Psoas muscle (tissue), 8 donors: ENCODE data around the gene SLC35B2. TPM values are rescaled to one million over a fixed set of nuclear protein-coding genes. Genes with fewer than 3 reads are reported as not detected.

Experiments used
- ATAC-seq, 4 donors: fragments of 200-7000 bp; cut with Tn5 transposase; one replicate each; pipeline ENCODE4 v1.9.1; 2020; ENCODE audit warnings: moderate library complexity in 3 of 4, mild to moderate bottlenecking in 2 of 4
- DNase-seq, 2 donors: peaks; one replicate each; pipeline ENCODE4 v3.0.0-alpha.2; 2020
- H3K27ac ChIP-seq: fragments of 200-600 bp; one replicate; pipeline ENCODE4 v1.8.0; 2022
- H3K27me3 ChIP-seq, 3 donors: fragments of 200-600 bp in 1 of 3; one replicate each; pipeline versions ENCODE4 v1.6.1 to v1.8.0; 2013 to 2022; ENCODE audit warnings: low read length in 2 of 3, mild to moderate bottlenecking in 2 of 3, moderate library complexity in 1 of 3; ENCODE audit not compliant: insufficient read depth in 3 of 3
- H3K36me3 ChIP-seq, 2 donors: fragments of 200-600 bp in 1 of 2; one replicate each; pipeline versions ENCODE4 v1.6.1 to v1.8.0; 2013 to 2022; ENCODE audit warnings: low read depth in 1 of 2, mild to moderate bottlenecking in 1 of 2, moderate library complexity in 1 of 2; ENCODE audit not compliant: insufficient read depth in 1 of 2
- H3K4me1 ChIP-seq: fragments of 200-600 bp; one replicate; pipeline ENCODE4 v1.8.0; 2022
- H3K4me3 ChIP-seq: fragments of 200-600 bp; one replicate; pipeline ENCODE4 v1.8.0; 2022; ENCODE audit warnings: mild to moderate bottlenecking
- H3K9me3 ChIP-seq: fragments of 200-600 bp; one replicate; pipeline ENCODE4 v1.8.0; 2022
- WGBS, 3 donors: extraction: QIAGEN DNeasy Blood & Tissue Kit; methylation state at CpG; one replicate each; pipeline versions ENCODE4 v1.1.6 to v1.1.7; 2013; 5-methylcytosine and 5-hydroxymethylcytosine counted together
- intact Hi-C, 2 donors: fragments of 100-400 bp; cut with DNase I; formaldehyde crosslinking; loops; one replicate each; pipeline versions ENCODE4 v1.11.0 to v1.14.2; 2022
- polyA plus RNA-seq, 3 donors: library from polyadenylated mRNA; stranded (reverse); fragments of 200-250 nt; gene quantifications; one replicate each; pipeline ENCODE4 v1.2.3, GENCODE V29; 2013
- total RNA-seq, 4 donors: library from RNA; stranded (reverse); fragmentation: NEBNext Ultra II Directional in 2 of 4; extraction: Animal tissue kit (Norgen Biotek cat#: 25700) in 2 of 4; gene quantifications; one replicate each; pipeline versions ENCODE4 v1.2.1 to v1.2.4, GENCODE V29; 2021 to 2023
- TF ChIP-seq, protein P1 (sequence below): fragments of 200-600 bp; IDR thresholded peaks from one replicate; pipeline ENCODE4 v1.8.0; 2022; ENCODE audit warnings: antibody characterized with exemption
- donor health status: healthy with polysubstance abuse.
- donor health status: DM: no; HTN: no; CAD: no; lungs with moderate emphysema.
- donor health status: Bipolar disorder and iron deficiency.
- donor health status: healthy.
- donor health status: DM: yes; HTN: yes; CAD: no.
- donor health status: DM: no; HTN: no; CAD: no.
- donor health status: DM: no; HTN: no; CAD: no.
- donor health status: DM: yes; HTN: yes; CAD: no.

Gene SLC35B2
- total and polyA plus RNA-seq, 7 donors, result 10.9 to 23.6 (median 20.8) TPM

DNA sequence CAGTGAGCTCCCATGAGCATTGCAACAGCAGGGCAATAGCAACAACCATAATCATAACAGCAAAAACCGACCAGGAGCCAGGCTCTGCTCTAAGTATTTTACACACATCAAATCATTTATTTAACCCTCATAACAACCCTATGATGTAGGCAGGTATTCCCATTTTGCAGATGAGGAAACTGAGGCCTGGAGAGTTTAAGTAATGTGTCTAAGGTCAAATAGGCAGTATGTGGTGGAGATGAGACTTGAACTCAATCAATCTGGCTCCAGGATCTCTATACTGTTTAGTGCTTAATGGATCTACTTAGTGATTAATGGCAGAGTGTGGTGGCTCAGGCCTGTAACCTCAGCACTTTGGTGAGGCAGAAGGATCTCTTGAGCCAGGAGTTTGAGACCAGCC lies 16.3 kb upstream of the SLC35B2 start:
- H3K4me3 ChIP-seq, result no peak overlapping the region
- no peaks in the 10 kb centered on the region for H3K9me3 ChIP-seq
- H3K27me3 ChIP-seq, result peaks cover 0 to 46% (median 16%) of the 10 kb centered on the region in 3 donors
- H3K27ac ChIP-seq, result no peak overlapping the region
- TF ChIP-seq, protein P1, sequence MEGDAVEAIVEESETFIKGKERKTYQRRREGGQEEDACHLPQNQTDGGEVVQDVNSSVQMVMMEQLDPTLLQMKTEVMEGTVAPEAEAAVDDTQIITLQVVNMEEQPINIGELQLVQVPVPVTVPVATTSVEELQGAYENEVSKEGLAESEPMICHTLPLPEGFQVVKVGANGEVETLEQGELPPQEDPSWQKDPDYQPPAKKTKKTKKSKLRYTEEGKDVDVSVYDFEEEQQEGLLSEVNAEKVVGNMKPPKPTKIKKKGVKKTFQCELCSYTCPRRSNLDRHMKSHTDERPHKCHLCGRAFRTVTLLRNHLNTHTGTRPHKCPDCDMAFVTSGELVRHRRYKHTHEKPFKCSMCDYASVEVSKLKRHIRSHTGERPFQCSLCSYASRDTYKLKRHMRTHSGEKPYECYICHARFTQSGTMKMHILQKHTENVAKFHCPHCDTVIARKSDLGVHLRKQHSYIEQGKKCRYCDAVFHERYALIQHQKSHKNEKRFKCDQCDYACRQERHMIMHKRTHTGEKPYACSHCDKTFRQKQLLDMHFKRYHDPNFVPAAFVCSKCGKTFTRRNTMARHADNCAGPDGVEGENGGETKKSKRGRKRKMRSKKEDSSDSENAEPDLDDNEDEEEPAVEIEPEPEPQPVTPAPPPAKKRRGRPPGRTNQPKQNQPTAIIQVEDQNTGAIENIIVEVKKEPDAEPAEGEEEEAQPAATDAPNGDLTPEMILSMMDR, result no peak
- ATAC-seq (no peak), DNase-seq (no peak)
- 63 to 66% (median 65%) methylated on average over 1 of the region's 1 CpG for WGBS, 3 donors
- H3K36me3 ChIP-seq, result no peaks in the 10 kb centered on the region
- no peaks in the 10 kb centered on the region for H3K4me1 ChIP-seq
- intact Hi-C loops, result no loop called here

DNA sequence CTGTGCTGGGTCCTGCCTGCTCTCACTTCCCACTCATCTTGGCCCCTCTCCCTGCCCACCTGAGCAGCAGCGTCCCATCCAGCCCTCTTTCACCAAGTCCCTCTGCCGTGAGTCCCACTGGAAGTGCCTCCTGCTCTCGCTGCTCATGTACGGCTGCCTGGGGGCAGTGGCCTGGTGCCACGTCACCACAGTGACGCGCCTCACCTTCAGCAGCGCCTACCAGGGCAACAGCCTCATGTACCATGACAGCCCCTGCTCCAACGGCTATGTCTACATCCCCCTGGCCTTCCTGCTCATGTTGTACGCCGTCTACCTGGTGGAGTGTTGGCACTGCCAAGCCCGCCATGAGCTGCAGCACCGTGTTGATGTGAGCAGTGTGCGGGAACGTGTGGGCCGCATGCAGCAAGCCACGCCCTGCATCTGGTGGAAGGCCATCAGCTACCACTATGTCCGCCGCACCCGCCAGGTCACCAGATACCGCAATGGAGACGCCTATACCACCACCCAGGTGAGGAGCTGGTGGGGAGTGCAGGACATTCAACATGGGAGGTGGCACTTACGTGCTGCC lies 15.8 kb upstream of the SLC35B2 start:
- peaks cover 0 to 46% (median 15%) of the 10 kb centered on the region in 3 donors for H3K27me3 ChIP-seq
- intact Hi-C loops, result no loop called here
- TF ChIP-seq, protein P1, result no peak
- H3K9me3 ChIP-seq, result no peaks in the 10 kb centered on the region
- H3K4me1 ChIP-seq, result no peaks in the 10 kb centered on the region
- H3K4me3 ChIP-seq, result no peak overlapping the region
- WGBS, 3 donors, result 84 to 86% (median 85%) methylated on average over 23 of the region's 23 CpGs
- no peaks in the 10 kb centered on the region for H3K36me3 ChIP-seq
- H3K27ac ChIP-seq, result no peak overlapping the region
- DNase-seq (peak in 1 of 2 donors; percentile 25), ATAC-seq (no peak)

DNA sequence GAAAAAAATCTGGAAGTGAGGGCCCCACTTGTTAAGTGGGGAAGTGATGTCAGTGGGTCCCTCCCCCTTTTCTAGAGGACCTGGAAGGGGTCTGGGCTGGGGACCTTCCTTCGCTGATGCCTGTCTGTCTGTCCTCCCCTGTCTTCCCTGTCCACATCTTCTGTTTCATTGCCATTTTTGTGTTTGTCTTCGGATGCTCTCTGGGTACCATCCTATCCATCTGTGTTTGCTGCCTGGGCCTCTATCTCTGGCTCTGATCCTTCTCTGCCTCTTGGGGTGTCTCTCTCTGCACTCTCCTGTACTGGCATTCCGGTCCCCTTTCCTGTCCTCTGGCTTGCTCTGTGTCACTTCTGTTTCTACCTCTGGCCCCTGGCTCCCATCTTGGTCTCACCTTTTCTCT lies 15.2 kb upstream of the SLC35B2 start:
- DNase-seq (no peak), ATAC-seq (no peak)
- H3K4me3 ChIP-seq, result no peak overlapping the region
- H3K36me3 ChIP-seq, result no peaks in the 10 kb centered on the region
- intact Hi-C loops, result no loop called here
- no peak overlapping the region for H3K27ac ChIP-seq
- H3K9me3 ChIP-seq, result no peaks in the 10 kb centered on the region
- 86 to 93% (median 91%) methylated on average over 3 of the region's 3 CpGs for WGBS, 3 donors
- TF ChIP-seq, protein P1, result no peak
- H3K27me3 ChIP-seq, result peaks cover 0 to 41% (median 15%) of the 10 kb centered on the region in 3 donors
- H3K4me1 ChIP-seq, result no peaks in the 10 kb centered on the region

DNA sequence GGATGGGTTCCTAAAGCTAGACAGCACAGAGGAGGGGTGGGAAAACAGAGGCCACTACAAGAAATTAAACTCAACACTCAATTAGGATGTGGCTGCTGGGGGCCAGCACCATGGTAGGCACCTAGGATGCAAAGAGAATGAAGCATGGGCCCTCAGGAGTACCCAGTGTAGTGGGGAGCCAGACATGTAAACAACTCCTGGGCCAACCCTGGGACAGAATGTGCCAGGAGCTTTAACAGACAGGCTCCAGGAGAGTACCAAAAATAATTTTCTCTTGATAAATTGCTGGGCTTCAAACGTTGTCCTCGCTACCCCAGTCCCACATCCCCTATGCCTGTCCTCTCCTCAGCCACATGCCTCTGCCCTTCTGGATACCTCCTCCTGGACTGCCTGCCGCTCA lies 14.6 kb upstream of the SLC35B2 start:
- Histone ChIP-seq H3K4me3 (no peak overlapping the region), H3K4me1 (no peaks in the 10 kb centered on the region), H3K27ac (no peak overlapping the region), H3K27me3 (peaks cover 0 to 39% (median 15%) of the 10 kb centered on the region in 3 donors), H3K36me3 (no peaks in the 10 kb centered on the region), H3K9me3 (no peaks in the 10 kb centered on the region)
- 47 to 60% (median 56%) methylated on average over 3 of the region's 3 CpGs for whole genome bisulfite sequencing, 3 donors
- DNase-seq, result no peak
- intact Hi-C loops, result no loop called here
- TF ChIP-seq, protein P1, result no peak
- ATAC-seq, result no peak

DNA sequence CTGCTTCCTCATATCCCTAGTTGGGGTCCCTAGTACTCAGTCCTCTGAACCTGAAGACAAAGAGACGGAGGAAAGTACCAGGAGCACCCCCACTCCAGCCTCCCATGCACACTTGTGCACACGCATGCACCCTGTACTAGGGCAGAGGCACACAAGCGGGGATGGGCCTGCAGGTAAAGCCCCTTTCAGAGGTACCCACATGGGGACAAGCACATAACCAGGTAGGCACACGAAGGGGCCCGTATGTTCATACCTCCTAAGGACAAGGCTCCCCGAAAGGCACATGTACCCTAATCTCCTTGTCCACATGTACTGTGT lies 14.0 kb upstream of the SLC35B2 start:
- Histone ChIP-seq H3K27ac (no peak overlapping the region), H3K27me3 (peaks cover 0 to 34% (median 15%) of the 10 kb centered on the region in 3 donors), H3K4me1 (no peaks in the 10 kb centered on the region), H3K9me3 (no peaks in the 10 kb centered on the region), H3K4me3 (no peak overlapping the region), H3K36me3 (no peaks in the 10 kb centered on the region)
- ATAC-seq (no peak), DNase-seq (peak in 1 of 2 donors; percentile 12)
- intact Hi-C loops, result no loop called here
- TF ChIP-seq, protein P1, result no peak
- WGBS, 3 donors, result 83 to 89% (median 89%) methylated on average over 6 of the region's 6 CpGs
